CD4-positive, alpha-beta T cell treated with Interferon gamma for 1 hour (primary cell): ENCODE data around the gene ATP6V0D1.
"Not testable (repeated sequence)": the region's sequence is repeated elsewhere in the genome, so short reads cannot be mapped to it uniquely, and the experiment has no call there.

ENCODE experiments used
- DNase-seq: peaks from one replicate; pipeline ENCODE4 v3.0.0-alpha.2; 2020

ATP6V0D1 gene

GRCh38 chr16:67425061-67425460 is 55.9 kb downstream of the ATP6V0D1 start:
- no peak for DNase-seq

- DNase-seq, result no peak
These were observed 56.7 kb downstream of the ATP6V0D1 start for GRCh38 chr16:67424261-67424615.

- DNase-seq, result no peak
These were observed 57.2 kb downstream of the ATP6V0D1 start for GRCh38 chr16:67423611-67424260.

- no peak for DNase-seq
These were observed 57.9 kb downstream of the ATP6V0D1 start for GRCh38 chr16:67423015-67423414.

- no peak for DNase-seq
These were observed 59.9 kb downstream of the ATP6V0D1 start for GRCh38 chr16:67421030-67421429.

- DNase-seq, result no peak
These were observed 61.0 kb downstream of the ATP6V0D1 start for GRCh38 chr16:67419931-67420330.

- DNase-seq, result no peak
These were observed 61.5 kb downstream of the ATP6V0D1 start for GRCh38 chr16:67419502-67419901.

- DNase-seq, result no peak
These were observed 63.5 kb downstream of the ATP6V0D1 start for GRCh38 chr16:67417333-67418061.

GRCh38 chr16:67415872-67416793 is 64.8 kb downstream of the ATP6V0D1 start, which contains the start of gene ZDHHC1:
ZDHHC1 (minus strand) TSS chr16:67416477; CDS start chr16:67407775, 8,702 bp downstream.
- DNase-seq, result peak; percentile 42

- DNase-seq, result not testable (repeated sequence)
These were observed 65.5 kb downstream of the ATP6V0D1 start for GRCh38 chr16:67415421-67415820.

- DNase-seq, result no peak
These were observed 66.7 kb downstream of the ATP6V0D1 start for GRCh38 chr16:67413978-67414911.

- no peak for DNase-seq
These were observed 68.7 kb downstream of the ATP6V0D1 start for GRCh38 chr16:67412294-67412693.

- DNase-seq, result no peak
These were observed 69.6 kb downstream of the ATP6V0D1 start for GRCh38 chr16:67411339-67411738.

GRCh38 chr16:67409631-67410030 is 71.3 kb downstream of the ATP6V0D1 start:
- no peak for DNase-seq

- DNase-seq, result no peak
These were observed 73.0 kb downstream of the ATP6V0D1 start for GRCh38 chr16:67407788-67408452.

- no peak for DNase-seq
These were observed 73.7 kb downstream of the ATP6V0D1 start for GRCh38 chr16:67407176-67407787.

GRCh38 chr16:67406111-67406971 is 74.6 kb downstream of the ATP6V0D1 start:
- DNase-seq, result no peak

GRCh38 chr16:67405336-67405735 is 75.6 kb downstream of the ATP6V0D1 start:
- DNase-seq, result no peak

GRCh38 chr16:67404740-67405226 is 76.2 kb downstream of the ATP6V0D1 start:
- DNase-seq, result no peak

- no peak for DNase-seq
These were observed 76.9 kb downstream of the ATP6V0D1 start for GRCh38 chr16:67403976-67404555.
